HG03460 (cell line): ENCODE results near the gene KRT38.

ENCODE experiments used
- ATAC-seq: cut with Tn5 transposase; IDR thresholded peaks from one replicate; pipeline ENCODE4 v1.9.1; 2021; ENCODE audit not compliant: unreplicated experiment

The KRT38 gene

DNA sequence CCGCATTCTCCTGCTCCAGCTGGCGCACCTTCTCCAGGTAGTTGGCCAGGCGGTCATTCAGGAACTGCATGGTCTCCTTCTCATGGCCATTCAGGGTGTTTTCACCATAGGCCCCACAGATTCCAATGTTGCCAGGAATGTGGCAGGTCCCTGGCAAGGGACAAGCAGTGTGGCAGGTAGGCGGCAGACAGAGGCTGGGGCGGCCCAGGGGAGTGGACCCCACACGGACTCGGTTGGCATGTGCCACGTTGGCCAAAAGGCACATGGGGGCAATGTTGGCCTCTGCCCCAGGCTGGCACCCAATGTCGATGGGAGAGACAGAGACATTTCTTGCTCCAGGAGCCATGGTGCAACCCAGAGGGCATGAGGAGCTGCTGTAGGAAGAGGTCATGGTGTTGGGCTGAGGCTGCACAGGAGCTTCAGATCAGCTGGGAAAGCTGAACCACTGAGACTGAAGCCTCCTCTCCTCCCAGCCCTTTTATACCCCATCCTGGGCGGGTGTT, at the start of gene KRT38:
Gene KRT38 (minus strand): TSS at position 453 of the 503 bp plus-strand sequence. CDS start 62 bp downstream, at position 391.
- no peak for ATAC-seq

DNA sequence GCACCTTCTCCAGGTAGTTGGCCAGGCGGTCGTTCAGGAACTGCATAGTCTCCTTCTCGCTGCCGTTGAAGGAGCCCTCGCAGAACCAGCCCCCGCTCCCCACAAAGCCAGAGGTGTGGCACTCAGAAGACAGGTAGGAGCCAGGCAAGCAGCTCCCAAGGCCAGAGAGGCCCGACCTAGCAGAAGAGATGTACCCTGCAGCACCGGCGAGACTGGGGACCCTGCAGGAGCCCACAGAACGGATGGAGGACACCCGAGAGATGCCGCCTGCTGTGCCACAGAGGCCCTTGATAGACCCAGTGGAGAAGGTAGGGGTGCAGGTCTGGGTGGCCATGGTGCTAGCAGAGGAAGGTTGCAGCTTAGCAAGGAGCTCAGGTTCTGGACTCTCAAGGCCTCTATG, 48.7 kb upstream of the KRT38 start, which contains the start of gene KRT36:
Gene KRT36 (minus strand): TSS at position 380 of the 400 bp plus-strand sequence. CDS start 46 bp downstream, at position 334.
- ATAC-seq, result no peak

DNA sequence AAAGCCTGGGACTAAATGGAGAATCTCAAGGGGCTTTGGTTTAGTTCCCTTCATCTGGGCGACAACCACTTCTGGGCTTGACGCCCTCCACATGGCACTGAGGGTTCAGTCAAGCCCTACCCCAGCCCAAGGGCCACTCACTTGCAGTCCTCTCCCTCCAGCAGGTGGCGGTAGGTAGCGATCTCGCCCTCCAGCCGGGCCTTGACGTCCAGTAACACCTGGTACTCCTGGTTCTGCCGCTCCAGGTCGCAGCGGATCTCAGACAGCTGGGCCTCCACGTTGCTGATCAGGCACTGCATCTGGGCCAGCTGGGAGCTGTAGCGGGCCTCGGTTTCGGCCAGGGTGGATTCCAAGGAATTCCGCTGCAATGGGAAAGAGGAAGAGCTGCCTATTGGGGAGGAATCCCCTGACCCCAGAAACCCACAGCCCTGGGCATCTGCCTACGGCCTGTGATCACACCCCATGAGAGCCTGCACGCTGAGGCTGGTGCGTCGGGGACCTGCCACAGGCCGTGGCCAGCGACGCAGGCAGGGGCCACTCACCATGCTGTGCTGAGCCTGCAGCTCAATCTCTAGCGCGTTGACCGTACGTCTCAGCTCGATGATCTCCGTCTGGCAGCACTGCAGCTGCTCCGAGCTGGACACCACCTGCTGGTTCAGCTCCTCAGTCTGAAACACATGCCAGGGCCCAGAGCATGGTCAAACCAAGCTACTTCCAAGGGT, 46.2 kb upstream of the KRT38 start:
- no peak for ATAC-seq

DNA sequence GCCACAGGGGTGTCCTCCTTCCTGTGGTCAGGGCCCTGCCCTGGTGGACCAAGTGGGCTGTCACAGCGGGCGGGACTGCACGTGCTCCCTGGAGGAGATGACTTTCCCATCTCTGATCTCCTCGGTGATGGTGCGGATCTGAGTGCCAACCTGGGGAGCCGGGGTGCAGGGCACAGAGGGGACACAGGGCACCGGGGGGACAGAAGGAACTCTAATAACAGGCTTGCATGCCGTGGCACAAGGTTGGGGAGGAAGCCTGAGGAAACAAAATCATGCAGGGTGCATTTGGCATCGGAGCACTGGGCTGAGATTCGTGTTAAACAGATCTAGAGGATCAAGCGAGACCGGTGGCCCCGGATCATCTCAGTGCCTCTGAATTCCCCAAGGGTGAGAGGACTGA, 45.5 kb upstream of the KRT38 start:
- ATAC-seq, result no peak

DNA sequence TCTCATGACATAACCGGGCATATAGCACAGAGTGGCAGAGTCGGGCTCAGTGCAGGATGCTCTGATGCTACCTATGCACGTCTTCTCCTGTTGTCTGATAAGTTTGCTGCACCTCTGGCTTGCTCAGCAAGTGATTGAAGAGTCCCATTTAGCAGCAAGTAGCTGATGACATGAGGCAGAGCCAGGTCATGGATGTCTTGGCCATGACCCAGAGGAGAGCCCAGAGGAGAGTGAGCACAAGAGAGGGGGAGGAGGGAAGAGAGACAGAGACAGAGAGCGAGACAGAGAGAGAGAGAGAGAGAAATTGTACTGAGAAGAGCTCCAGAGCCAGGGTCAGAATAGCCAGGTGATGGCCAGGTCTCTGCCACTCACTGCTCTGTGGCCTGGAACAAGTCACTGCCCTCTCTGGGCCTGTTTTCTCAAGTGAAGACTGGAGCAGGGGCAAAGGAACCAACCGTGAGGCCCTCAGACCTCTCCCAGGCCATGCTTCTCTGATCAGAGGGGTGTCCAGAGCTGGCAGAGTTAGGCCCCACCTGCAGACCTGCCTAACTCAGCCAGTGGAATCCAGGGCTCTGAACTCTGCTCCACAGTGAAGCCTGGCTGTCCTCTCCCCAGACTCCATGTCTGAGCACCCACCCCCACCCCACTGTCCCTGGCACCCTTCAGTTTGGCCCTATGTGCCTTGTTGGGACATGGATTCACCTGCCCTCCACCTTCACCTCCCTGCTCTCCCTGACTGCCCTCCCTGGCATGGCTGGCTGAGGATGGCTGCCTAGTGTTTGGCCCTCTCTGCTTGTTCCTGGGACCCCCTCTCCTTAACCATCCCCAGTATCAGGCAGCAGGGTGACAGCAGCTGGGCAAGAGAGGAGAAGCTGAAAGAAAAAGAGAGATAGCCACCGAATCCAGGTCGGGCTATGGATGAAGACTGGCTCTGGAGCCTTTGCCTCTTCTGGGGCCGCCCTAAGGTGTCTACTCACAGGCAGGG, 44.4 kb upstream of the KRT38 start:
- no peak for ATAC-seq

DNA sequence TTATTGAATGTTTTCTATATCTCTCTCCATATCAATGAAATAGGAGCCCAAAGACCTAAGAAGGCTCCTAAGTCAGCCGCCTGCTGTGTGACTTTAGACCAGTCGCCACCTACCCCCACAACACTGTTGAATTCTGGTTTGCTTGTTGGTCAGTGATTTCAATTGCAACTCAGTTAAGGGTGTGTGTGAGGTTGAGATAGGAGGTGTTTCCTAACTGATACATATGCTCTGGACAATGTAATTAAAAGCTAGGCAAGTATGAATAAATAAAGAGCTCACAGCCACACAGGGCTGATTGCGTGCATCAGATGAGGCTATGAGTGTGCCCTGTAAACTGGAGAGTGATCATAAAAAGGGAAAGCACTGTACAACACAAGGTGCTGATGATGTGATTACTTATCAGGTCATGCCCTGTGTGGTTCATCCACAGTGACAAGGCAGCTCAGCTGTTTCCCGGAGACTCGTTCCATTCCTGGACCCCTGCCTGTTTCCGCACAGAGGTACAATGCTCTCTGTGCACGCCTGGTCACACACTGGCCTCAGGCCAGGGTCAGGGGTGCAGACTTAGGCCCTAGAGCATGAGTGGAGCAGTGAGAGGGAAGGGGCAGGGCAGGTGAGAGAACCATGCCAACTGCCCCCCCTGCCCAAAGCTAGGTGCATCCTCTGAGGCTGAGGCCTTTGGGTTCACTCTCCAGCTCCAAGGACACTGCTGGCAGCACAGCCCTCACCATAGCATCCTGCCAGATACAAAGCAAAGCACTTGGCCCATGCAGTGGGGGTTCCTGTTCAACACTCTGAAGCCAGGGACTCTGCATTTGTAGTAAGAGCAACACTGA, 43.4 kb upstream of the KRT38 start:
- no peak for ATAC-seq

DNA sequence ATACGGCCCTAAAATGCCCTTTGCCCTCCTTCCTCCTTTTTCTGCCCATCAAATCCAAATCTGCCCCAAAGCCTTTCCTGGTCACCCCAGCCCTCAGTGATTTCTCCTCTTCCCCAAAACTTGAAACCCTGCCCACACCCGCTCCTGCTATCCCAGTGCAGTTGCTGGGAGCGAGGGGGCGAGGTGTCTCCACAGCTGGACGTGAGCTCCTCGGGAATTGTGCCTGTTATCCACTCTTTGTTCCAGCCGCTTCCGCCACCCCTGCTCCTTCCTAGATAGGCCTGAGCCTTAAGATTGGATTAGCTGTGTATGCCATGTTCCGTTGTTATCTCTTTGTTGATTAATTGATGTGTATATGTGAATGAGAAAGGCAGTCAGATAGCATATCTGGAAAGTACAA, 42.7 kb upstream of the KRT38 start:
- no peak for ATAC-seq

DNA sequence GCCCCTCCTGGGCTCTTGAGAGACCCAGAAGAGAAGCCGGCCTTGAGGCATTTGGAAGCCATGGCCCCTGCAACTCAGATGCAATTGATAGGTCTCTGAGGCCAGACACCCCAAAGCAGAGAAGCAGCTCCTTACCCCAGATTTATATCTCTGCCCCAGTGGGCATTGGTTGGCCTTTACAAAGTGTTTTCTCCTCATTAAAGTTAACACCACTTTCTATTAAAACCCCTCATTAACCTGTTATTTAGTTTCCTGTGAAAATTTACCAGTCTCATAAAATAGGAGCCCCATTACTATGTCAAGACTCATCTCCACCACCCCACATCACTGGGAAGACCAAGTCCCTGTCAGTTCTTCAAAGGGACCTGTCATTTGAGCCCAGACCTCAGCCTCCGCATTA, 40.3 kb upstream of the KRT38 start, which contains the start of gene KRT35:
Gene KRT35 (minus strand): TSS at position 116 of the 400 bp plus-strand sequence. CDS start 54 bp downstream, at position 62.
- no peak for ATAC-seq

DNA sequence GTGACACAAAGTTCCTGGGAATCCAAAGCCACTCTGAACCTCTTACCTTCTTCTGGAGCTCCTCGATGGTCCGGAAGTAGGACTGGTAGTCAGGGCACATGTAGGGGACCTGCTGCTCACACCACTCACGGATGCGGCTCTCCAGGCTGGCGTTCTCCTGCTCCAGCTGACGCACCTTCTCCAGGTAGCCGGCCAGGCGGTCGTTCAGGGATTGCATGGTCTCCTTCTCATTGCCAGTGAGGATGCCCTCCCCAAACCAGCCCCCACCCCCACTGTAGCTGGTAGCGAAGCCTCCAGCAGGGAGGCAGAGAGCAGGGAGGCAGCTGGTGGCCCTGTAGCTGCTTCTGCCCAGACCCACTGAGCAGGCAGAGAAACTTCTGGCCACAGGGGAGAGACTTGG, 39.8 kb upstream of the KRT38 start:
- no peak for ATAC-seq

DNA sequence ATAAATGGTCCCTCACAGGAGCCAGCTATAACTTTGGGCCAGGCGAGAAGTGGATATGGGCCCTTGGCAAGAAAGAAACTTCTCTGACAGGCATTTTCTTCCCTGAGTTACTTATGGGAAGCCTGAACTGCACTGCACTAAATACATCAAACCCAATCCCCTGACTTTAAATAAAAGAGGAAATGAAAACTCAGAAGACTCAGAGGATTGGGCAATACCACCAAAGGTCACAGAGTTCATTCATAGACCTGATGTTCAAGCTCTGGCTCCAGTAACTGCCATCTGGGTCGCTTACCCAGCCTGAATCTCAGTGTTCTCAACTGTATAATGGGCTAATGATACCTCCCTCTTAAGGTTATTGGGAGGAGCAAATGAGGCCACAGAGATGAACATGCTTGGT, 39.4 kb upstream of the KRT38 start:
- ATAC-seq, result no peak

DNA sequence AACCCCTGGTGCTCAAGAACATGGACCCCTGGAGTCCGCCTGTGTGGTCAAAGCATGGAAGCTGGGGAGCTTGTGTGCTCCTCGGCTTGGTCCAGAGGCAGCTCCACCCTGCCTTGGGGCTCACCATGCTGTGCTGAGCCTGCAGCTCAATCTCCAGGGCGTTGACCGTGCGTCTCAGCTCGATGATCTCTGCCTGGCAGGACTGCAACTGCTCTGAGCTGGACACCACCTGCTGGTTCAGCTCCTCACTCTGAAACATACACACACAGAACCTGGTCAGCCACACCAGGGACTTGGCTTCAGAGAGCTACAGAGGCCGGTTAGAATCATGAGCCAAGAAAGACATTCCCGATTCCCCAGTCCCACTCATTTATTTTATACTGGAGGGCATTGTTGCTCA, 37.5 kb upstream of the KRT38 start:
- no peak for ATAC-seq

DNA sequence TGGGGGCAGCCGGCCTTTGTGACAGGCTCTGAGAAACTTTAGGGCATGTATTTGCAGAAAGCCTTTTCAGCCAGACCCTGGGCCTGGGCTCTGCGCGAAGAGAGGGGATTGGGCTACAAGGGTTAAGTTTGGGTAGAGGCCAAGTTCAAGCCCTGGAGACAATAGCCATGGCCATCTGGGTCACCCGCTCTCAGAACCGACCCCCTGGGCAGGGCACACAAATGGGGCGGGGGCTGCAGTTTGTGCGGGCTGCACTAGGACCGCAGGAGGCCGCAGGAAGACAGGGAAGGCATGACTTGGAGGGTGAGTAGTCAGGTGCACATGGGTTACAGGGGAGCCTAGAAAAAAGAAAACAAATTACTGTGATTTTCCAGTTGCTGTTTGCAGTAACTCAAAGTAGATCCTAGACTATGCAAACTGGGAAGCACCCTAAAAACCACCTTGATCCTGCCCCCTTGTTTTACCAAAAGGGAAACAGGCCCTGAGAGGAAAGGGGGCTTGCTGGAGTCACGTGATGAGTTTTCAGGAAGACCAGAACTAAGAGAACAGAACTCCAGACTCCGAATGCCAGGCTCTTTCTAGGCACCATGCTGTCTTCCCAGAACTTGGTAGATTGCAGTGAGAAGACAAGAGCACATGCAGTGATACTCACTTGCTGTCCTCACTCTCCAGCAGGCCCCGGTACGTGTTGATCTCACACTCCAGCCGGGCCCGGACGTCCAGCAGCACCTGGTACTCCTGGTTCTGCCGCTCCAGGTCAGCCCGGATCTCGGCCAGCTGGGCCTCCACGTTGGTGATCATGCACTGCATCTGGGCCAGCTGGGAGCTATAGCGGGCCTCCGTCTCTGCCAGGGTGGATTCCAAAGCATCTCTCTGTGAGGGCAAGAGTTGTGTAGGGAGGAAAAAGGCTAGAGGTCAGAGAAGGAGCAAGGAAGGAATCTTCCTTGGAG, 36.4 kb upstream of the KRT38 start:
- no peak for ATAC-seq

DNA sequence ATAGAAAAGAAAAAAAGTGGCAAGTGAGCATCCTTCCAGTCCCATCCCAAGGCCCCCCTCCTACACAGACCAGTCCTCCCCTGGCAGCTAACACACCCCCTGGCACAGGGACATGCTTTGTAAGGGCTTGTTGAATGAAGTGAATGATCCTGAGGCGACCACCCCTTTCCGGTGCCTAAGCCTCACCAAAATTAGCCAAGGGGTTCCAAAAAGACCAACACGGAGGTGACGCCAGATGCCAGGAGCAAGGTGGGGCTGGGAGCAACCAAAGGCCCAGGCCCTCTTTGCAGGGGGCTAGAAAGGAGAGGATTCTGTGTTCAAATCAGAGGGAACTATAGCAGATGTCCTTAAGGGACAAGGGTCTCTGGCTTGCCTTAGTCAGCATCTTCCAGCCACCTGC, 34.6 kb upstream of the KRT38 start:
- no peak for ATAC-seq

DNA sequence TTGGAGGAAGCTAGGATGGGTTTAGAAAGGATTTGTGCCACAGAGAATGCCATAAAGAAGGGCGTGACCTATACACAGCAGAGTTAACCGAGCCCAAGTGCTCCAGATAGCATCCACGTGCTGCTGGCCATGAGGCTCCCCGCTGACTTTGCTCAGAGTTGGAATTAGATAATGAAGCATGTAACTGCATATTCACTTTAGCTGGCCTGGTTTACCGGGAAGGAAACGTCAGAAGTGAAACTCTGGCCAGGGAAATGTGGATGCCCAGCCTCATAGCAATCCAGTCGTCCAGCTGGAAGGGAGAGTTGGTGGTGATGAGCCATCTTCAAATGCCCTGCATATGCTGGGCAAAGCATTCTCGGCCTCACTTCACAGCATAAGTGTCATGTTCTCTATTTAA, 34.1 kb upstream of the KRT38 start:
- ATAC-seq, result no peak

DNA sequence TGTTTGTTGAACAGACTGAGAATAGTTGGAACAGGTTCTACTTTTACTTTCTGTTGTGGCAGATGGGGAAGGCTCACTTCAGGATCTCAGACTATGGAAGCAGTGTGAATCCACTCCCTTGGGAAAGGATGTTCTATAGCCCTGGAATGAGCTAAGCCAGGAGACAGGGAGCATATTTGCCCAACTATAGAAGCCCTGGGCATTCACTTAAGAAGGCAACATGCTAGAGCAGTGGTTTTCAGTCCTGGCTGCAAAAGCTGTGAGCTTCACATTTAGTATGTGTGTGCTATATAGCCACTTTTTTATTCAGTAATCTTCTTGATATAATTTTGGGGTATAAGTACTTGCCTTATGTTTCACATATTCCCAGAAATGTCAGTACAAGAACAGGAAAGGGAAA, 27.6 kb upstream of the KRT38 start:
- no peak for ATAC-seq

DNA sequence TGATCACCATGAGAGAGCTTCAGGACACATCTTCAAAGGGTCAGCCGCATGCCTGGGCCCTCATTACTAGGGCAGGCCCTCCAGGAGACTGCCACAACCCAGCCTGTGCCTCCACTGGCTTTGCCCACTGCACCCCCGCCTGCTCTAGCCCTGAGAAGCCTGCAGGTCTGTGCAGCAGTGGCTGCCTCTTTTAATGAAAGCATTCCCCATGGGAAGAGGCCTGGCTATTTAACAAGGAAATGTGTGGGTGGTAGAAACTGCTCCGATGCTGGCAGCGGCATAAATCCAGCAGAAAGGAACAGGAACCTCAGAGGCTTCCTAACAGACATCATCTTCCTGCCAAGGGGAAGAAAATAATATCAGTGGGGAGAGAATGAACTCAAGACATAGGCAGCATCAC, 26.8 kb upstream of the KRT38 start:
- no peak for ATAC-seq

DNA sequence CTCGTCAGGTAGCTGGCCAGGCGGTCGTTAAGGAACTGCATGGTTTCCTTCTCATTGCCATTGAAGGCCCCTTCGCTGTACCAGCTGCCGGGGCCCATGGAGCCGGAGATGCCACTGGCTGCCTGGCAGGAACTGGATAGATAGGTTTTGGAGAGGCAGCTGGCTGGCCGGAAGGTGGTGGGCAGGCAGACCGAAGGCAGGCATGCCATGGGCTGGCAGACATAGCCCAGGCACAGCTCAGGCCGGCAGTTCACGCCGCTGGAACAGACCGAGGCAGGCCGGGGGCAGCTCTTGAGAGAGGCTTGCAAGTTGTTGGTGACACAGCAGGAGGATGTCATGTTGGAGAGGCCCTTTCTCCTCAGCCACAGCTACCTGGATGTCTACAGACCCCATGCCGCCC, 26.2 kb upstream of the KRT38 start, which contains the start of gene KRT32:
Gene KRT32 (minus strand): TSS at position 399 of the 400 bp plus-strand sequence. CDS start 61 bp downstream, at position 338.
- ATAC-seq, result no peak

DNA sequence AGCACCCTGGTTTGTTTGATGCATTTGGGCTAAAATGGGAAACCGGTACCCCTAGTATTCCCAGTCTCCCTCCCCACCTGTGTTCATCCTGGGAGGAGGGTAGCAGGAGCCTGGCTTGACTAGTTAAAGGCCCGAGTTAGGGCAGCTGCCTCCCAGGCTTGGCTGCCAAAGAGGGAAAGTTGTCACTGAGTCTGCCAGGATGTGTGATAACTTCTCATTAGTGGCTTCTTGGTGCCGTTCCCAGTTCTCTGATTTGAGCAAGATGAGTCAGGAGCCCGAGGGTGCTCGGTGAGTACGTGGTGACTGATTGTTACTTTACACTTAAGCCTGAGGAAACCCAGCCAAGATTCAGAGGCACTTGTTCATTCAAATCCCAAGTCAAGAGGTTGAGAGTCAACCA, 23.9 kb upstream of the KRT38 start:
- no peak for ATAC-seq

DNA sequence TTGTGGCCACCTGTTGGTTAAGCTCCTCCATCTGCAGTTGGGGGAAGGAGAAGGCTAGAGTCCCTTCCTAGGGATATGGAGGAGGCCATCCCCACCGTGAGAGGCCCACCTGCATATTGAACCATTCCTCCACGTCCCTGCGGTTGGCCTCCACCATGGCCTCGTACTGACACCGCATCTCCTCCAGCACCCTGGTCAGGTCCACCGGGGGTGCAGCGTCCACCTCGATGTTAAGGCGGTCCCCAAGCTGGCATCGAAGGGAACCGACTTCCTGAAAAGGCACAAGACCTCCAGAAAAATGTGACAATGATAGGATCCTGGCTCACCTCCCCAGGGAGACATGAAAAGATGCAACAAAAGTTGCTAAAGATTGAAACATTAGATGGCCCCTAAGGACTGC, 23.4 kb upstream of the KRT38 start:
- ATAC-seq, result no peak

DNA sequence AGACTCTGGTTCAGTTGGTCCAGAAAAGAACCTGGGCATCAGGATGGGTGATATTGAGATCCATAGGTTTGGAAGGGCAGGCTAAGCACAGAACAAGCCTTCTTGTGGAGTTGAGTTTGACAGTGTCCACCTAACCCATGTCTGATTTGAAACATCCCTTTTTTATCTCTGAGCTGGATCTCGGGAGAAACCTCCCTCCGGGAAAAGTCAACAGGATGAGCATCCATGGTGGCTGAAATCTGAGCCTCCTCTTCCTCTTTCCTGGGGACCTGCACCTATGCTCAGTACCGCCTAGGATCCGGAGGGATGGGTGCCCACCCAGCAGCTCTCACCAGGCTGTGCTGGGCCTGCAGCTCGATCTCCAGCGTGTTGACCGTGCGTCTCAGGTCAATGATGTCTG, 23.0 kb upstream of the KRT38 start:
- ATAC-seq, result no peak
